Gastroesophageal sphincter (tissue), 4 donors: ENCODE measurements around the gene OXCT2. TPM values are rescaled to one million over a fixed set of nuclear protein-coding genes. Genes with fewer than 3 reads are reported as not detected.
"Not testable (repeated sequence)": the region's sequence is repeated elsewhere in the genome, so short reads cannot be mapped to it uniquely, and the experiment has no call there.

ENCODE experiments used
- ATAC-seq: fragments of 150-250 bp; one replicate; pipeline ENCODE4 v1.9.1; 2016; ENCODE audit warnings: mild to moderate bottlenecking, moderate library complexity
- H3K27ac ChIP-seq, 4 donors: fragments of 200-600 bp; sonication (generic) in 3 of 4; 1 replicate in 3 of 4; 2 replicates in 1 of 4; pipeline ENCODE4 v1.5.1; 2016 to 2019
- H3K27me3 ChIP-seq: fragments of 200-600 bp; sonication (generic); one replicate; pipeline ENCODE4 v1.5.1; 2019
- H3K36me3 ChIP-seq, 2 donors: fragments of 200-600 bp; sonication (generic); one replicate each; pipeline ENCODE4 v1.5.1; 2019; ENCODE audit warnings: control low read depth in 1 of 2
- H3K4me1 ChIP-seq, 3 donors: fragments of 200-600 bp; sonication (generic); 1 replicate in 2 of 3; 2 replicates in 1 of 3; pipeline ENCODE4 v1.5.1; 2016 to 2019; ENCODE audit warnings: control low read depth in 2 of 3
- H3K4me3 ChIP-seq, 2 donors: fragments of 200-600 bp; sonication (generic); one replicate each; pipeline ENCODE4 v1.5.1; 2019; ENCODE audit warnings: mild to moderate bottlenecking in 1 of 2, moderate library complexity in 1 of 2
- H3K9me3 ChIP-seq, 3 donors: fragments of 200-600 bp; sonication (generic); one replicate each; pipeline ENCODE4 v1.5.1; 2017 to 2019; ENCODE audit warnings: control low read depth in 2 of 3
- CTCF ChIP-seq, 4 experiments: fragments of 200-600 bp in 2 of 4; fragments of 450-650 bp in 2 of 4; sonication (generic) in 1 of 4; IDR thresholded peaks; one replicate each; pipeline ENCODE4 v1.5.1; 2017 to 2019; ENCODE audit warnings: antibody characterized with exemption in 4 of 4, mild to moderate bottlenecking in 2 of 4, moderate library complexity in 2 of 4
- EP300 ChIP-seq: sonication (generic); formaldehyde crosslinking; IDR thresholded peaks from one replicate; pipeline ENCODE4 v1.6.1; 2017; ENCODE audit warnings: antibody characterized with exemption, mild to moderate bottlenecking
- POLR2A ChIP-seq, 2 donors: fragments of 450-650 bp; IDR thresholded peaks; one replicate each; pipeline ENCODE4 v1.6.1; 2017; ENCODE audit warnings: antibody characterized with exemption in 2 of 2, mild to moderate bottlenecking in 2 of 2, moderate library complexity in 1 of 2
- POLR2AphosphoS5 ChIP-seq: sonication (generic); formaldehyde crosslinking; IDR thresholded peaks from one replicate; pipeline ENCODE4 v1.6.1; 2017; ENCODE audit warnings: antibody characterized with exemption
- WGBS, 2 donors: methylation state at CpG; one replicate each; pipeline ENCODE4 v1.1.5; 2018; ENCODE audit warnings: low coverage in 1 of 2; 5-methylcytosine and 5-hydroxymethylcytosine counted together
- total RNA-seq, 4 donors: library from RNA; depleted of rRNA; stranded (reverse); fragments of >200 nt; gene quantifications; one replicate each; pipeline ENCODE4 v1.1.0, GENCODE V29; 2016

OXCT2 gene
- total RNA-seq, 4 donors from 2014 or later = 0.49 to 2.6 (median 1.6) TPM

- H3K9me3 ChIP-seq, H3K27ac ChIP-seq, ATAC-seq, H3K4me1 ChIP-seq, H3K4me3 ChIP-seq, H3K27me3 ChIP-seq: not testable (repeated sequence)
- H3K36me3 ChIP-seq = peaks cover 0 to 36% of the 10 kb centered on the region in 2 donors
- no CpG with 5 or more reads among the region's 19 CpGs for WGBS, 2 donors
Observed at GRCh38 chr1:39764512-39764911, 6.6 kb downstream of the OXCT2 start.

DNA sequence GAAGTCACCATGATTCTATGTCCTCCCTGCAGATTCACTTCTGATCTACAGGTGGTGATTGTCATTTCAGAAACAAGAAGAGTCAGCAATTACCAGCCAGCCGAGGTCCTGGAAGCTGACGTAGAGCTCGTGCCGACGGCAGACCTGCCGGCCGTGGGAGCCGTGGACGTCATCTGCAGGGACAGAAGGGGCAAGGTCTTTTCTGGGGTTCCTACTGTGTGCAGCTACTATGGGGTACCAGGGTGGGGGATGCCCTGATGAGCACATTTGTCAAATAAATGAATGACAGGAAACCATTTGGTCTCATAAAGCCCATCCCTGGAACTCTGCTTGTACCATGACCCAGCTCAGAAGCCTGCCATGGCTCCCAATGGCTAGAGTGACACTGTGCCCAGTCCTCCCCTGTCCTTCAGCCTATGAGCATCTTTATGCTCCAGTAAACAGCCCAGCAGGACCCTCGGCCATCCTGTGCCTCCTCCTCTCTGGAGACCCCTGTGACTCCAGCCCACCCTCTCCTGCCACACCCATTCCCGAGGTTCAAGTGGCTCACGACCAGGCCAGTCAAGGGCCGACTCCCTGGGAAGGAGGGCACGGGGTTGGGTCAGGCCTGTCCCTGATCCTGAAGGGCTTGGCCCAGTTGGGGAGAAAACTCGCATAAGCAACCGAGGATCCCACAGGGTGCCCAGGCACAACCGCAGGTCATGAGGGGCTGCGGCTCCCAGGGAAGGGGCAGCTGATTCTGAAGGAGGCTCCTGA, 7.4 kb downstream of the OXCT2 start:
- not testable (repeated sequence) for H3K27ac ChIP-seq, ATAC-seq, H3K9me3 ChIP-seq, H3K4me3 ChIP-seq, H3K4me1 ChIP-seq, H3K27me3 ChIP-seq
- 88% methylated on average over 5 of the region's 18 CpGs; no CpG with 5 or more reads in 1 of the 2 donors for WGBS, 2 donors
- H3K36me3 ChIP-seq = peaks cover 0 to 43% of the 10 kb centered on the region in 2 donors

GRCh38 chr1:39762550-39763540, 8.3 kb downstream of the OXCT2 start:
- H3K27me3 ChIP-seq = no peaks in the 10 kb centered on the region
- no peak for TF ChIP-seq CTCF (IDR thresholded peaks at IDR 0.05)
- H3K4me3 ChIP-seq = no peak overlapping the region
- ATAC-seq = no peak
- H3K36me3 ChIP-seq = peaks cover 0 to 53% of the 10 kb centered on the region in 2 donors
- 79 to 91% methylated on average over 9 of the region's 30 CpGs for WGBS, 2 donors
- no peaks in the 10 kb centered on the region for H3K9me3 ChIP-seq
- no peak overlapping the region for H3K27ac ChIP-seq
- no peaks in the 10 kb centered on the region for H3K4me1 ChIP-seq

- WGBS, 2 donors = 85% methylated on average over 10 of the region's 16 CpGs; no CpG with 5 or more reads in 1 of the 2 donors
- H3K27me3 ChIP-seq = no peaks in the 10 kb centered on the region
- no peak overlapping the region for H3K4me3 ChIP-seq
- H3K9me3 ChIP-seq = no peaks in the 10 kb centered on the region
- no peak for TF ChIP-seq CTCF (IDR thresholded peaks at IDR 0.05)
- TF ChIP-seq POLR2A (IDR thresholded peaks at IDR 0.05) = no peak
- no peak for TF ChIP-seq EP300
- TF ChIP-seq POLR2AphosphoS5 = no peak
- no peak for ATAC-seq
- H3K36me3 ChIP-seq = peaks cover 0 to 64% of the 10 kb centered on the region in 2 donors
- no peak overlapping the region for H3K27ac ChIP-seq
- H3K4me1 ChIP-seq = no peaks in the 10 kb centered on the region
Observed at GRCh38 chr1:39761557-39762260, 9.4 kb downstream of the OXCT2 start.

- Histone ChIP-seq H3K27ac (no peak overlapping the region), H3K9me3 (no peaks in the 10 kb centered on the region), H3K27me3 (no peaks in the 10 kb centered on the region), H3K36me3 (peaks cover 0 to 71% of the 10 kb centered on the region in 2 donors), H3K4me3 (no peak overlapping the region), H3K4me1 (peaks cover 0 to 2% (median 0%) of the 10 kb centered on the region in 3 donors)
- TF ChIP-seq EP300 (no peak), POLR2A (IDR thresholded peaks at IDR 0.05) (no peak), CTCF (IDR thresholded peaks at IDR 0.05) (no peak), POLR2AphosphoS5 (no peak)
- ATAC-seq = no peak
- WGBS, 2 donors = 80 to 89% methylated on average over 3 of the region's 9 CpGs
Observed at GRCh38 chr1:39761016-39761415, 10.1 kb downstream of the OXCT2 start.
